ENCODE data around the gene RNF34.

- TF ChIP-seq POLR2AphosphoS5 (IDR thresholded peaks at IDR 0.05; ENCODE audit: low read depth, low read length) (no peak), TAF1 (IDR thresholded peaks at IDR 0.05; ENCODE audit: borderline replicate concordance, insufficient read depth, low read length) (no peak)
Measured at GRCh38 chr12:121441555-121441954, 41.6 kb downstream of the RNF34 start.

Data from PFSK-1 (cell line).